Measurements from ENCODE around the gene EEF1A2.

DNA sequence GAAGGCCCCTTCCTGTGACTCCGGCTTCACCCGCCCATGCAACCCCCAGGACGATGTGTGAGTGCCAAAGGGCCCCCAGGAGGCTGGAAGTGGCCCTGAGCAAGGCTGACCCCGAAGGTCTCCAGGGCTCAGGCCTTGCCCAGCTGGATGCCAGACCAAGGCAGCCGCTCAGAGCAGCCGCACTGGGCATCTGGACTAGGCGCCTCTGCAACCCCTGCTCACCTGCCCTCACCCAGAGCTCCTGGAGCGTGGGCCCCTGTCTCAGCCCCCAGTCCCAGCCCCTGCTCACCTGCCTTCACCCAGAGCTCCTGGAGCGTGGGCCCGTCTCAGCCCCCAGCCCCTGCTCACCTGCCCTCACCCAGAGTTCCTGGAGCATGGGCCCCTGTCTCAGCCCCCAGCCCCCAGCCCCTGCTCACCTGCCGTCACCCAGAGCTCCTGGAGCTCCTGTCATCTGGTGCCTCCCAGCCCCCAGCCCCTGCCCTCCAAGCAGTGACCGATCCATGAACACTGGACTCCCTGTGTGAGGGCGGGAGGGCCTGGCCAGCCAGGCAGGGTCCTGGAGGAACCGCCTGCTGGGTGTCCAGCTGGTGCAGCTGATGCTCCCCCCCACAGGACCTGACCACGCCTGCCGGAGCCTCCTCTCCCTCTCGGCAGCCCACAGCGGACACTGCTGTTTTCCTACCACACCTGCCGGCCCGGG, 47.5 kb upstream of the EEF1A2 start:
- TF ChIP-seq CTCF (IDR thresholded peaks at IDR 0.05; ENCODE audit: low read length) (no peak), EZH2 (optimal IDR thresholded peaks at IDR 0.05; ENCODE audit: low read depth, low read length) (no peak), EZH2phosphoT487 (IDR thresholded peaks at IDR 0.05; ENCODE audit: low read length) (no peak)

Data from MM.1S (cell line).